Lower leg skin (tissue), 3 donors: ENCODE data around the gene YWHAQ.

Experiments
- CTCF ChIP-seq, 3 donors: fragments of 450-650 bp; IDR thresholded peaks; one replicate each; pipeline ENCODE4 v1.5.1; 2016; ENCODE audit warnings: antibody characterized with exemption in 3 of 3, mild to moderate bottlenecking in 3 of 3, moderate library complexity in 2 of 3
- POLR2A ChIP-seq, 2 donors: fragments of 450-650 bp; IDR thresholded peaks; one replicate each; pipeline ENCODE4 v1.6.1; 2016 to 2017; ENCODE audit warnings: antibody characterized with exemption in 2 of 2, mild to moderate bottlenecking in 1 of 2, moderate library complexity in 1 of 2

GRCh38 chr2:9639000-9639602, 8.3 kb upstream of the YWHAQ start:
- TF ChIP-seq CTCF (IDR thresholded peaks at IDR 0.05) (no peak), POLR2A (IDR thresholded peaks at IDR 0.05) (no peak)
